Gastroesophageal sphincter (tissue), 3 donors: ENCODE measurements around the gene PDE4C.

ENCODE experiments used
- EP300 ChIP-seq: sonication (generic); formaldehyde crosslinking; IDR thresholded peaks from one replicate; pipeline ENCODE4 v1.6.1; 2017; ENCODE audit warnings: antibody characterized with exemption, mild to moderate bottlenecking
- POLR2A ChIP-seq, 2 donors: fragments of 450-650 bp; IDR thresholded peaks; one replicate each; pipeline ENCODE4 v1.6.1; 2017; ENCODE audit warnings: antibody characterized with exemption in 2 of 2, mild to moderate bottlenecking in 2 of 2, moderate library complexity in 1 of 2
- POLR2AphosphoS5 ChIP-seq: sonication (generic); formaldehyde crosslinking; IDR thresholded peaks from one replicate; pipeline ENCODE4 v1.6.1; 2017; ENCODE audit warnings: antibody characterized with exemption
- TF ChIP-seq, protein P1 (sequence below), 4 experiments: fragments of 200-600 bp in 2 of 4; fragments of 450-650 bp in 2 of 4; sonication (generic) in 1 of 4; IDR thresholded peaks; one replicate each; pipeline ENCODE4 v1.5.1; 2017 to 2019; ENCODE audit warnings: antibody characterized with exemption in 4 of 4, mild to moderate bottlenecking in 2 of 4, moderate library complexity in 2 of 4

DNA sequence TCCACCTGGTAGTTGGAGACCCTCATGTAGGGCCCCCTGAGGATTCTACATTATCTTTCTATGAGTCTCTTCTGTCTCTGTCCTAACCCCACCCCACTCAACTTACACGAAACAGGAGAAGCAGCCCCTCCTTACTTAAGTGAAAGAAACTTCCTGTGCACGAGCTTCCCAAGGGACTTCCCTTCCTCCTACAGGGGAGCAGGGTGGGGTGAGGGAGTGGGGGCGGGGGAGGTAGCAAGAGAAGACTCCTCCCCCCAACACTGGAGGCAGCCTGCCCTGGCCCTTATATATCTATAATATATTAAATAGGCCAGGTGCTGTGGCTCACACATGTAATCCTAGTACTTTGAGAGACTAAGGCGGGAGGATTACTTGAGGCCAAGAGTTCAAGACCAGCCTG, 5.5 kb upstream of the PDE4C start:
- TF ChIP-seq, protein P1, sequence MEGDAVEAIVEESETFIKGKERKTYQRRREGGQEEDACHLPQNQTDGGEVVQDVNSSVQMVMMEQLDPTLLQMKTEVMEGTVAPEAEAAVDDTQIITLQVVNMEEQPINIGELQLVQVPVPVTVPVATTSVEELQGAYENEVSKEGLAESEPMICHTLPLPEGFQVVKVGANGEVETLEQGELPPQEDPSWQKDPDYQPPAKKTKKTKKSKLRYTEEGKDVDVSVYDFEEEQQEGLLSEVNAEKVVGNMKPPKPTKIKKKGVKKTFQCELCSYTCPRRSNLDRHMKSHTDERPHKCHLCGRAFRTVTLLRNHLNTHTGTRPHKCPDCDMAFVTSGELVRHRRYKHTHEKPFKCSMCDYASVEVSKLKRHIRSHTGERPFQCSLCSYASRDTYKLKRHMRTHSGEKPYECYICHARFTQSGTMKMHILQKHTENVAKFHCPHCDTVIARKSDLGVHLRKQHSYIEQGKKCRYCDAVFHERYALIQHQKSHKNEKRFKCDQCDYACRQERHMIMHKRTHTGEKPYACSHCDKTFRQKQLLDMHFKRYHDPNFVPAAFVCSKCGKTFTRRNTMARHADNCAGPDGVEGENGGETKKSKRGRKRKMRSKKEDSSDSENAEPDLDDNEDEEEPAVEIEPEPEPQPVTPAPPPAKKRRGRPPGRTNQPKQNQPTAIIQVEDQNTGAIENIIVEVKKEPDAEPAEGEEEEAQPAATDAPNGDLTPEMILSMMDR (IDR thresholded peaks at IDR 0.05), result no peak
- TF ChIP-seq EP300 (no peak), POLR2A (IDR thresholded peaks at IDR 0.05) (no peak), POLR2AphosphoS5 (no peak)
